IPS DF 19.7 (cell line): ENCODE data around the gene ZGRF1.
"Not testable (repeated sequence)": the region's sequence is repeated elsewhere in the genome, so short reads cannot be mapped to it uniquely, and the experiment has no call there.

Experiments
- DNase-seq: peaks from one replicate; pipeline ENCODE4 v3.0.0-alpha.2; 2013; ENCODE audit warnings: low read depth, low spot score

The ZGRF1 gene

GRCh38 chr4:112636688-112637551 is at the start of gene ZGRF1, which contains the start of gene LARP7:
Gene ZGRF1 (minus strand): TSS chr4:112636909. CDS start chr4:112633176, 3,733 bp downstream.
Gene LARP7 (plus strand): TSS chr4:112637143. CDS start chr4:112644670, 7,527 bp downstream.
- DNase-seq: peak; percentile 96

- DNase-seq: no peak
Measured at GRCh38 chr4:112680996-112681395, 44.3 kb upstream of the ZGRF1 start.

- DNase-seq: no peak
Measured at GRCh38 chr4:112677519-112678091, 40.9 kb upstream of the ZGRF1 start.

- DNase-seq: no peak
Measured at GRCh38 chr4:112674376-112674775, 37.7 kb upstream of the ZGRF1 start.

GRCh38 chr4:112673686-112674085 is 37.0 kb upstream of the ZGRF1 start:
- no peak for DNase-seq

- DNase-seq: no peak
Measured at GRCh38 chr4:112673076-112673475, 36.4 kb upstream of the ZGRF1 start.

- DNase-seq: no peak
Measured at GRCh38 chr4:112668131-112668530, 31.4 kb upstream of the ZGRF1 start.

- DNase-seq: no peak
Measured at GRCh38 chr4:112664611-112665010, 27.9 kb upstream of the ZGRF1 start.

GRCh38 chr4:112656115-112656514 is 19.4 kb upstream of the ZGRF1 start:
- not testable (repeated sequence) for DNase-seq

GRCh38 chr4:112655270-112655669 is 18.6 kb upstream of the ZGRF1 start:
- DNase-seq: no peak

- peak; percentile 94 for DNase-seq
Measured at GRCh38 chr4:112652216-112652615, 15.5 kb upstream of the ZGRF1 start.

- no peak for DNase-seq
Measured at GRCh38 chr4:112651641-112652040, 14.9 kb upstream of the ZGRF1 start.

- DNase-seq: no peak
Measured at GRCh38 chr4:112650332-112650731, 13.6 kb upstream of the ZGRF1 start.

- no peak for DNase-seq
Measured at GRCh38 chr4:112649055-112649408, 12.3 kb upstream of the ZGRF1 start.

GRCh38 chr4:112648263-112649054 is 11.8 kb upstream of the ZGRF1 start:
- peak; percentile 96 for DNase-seq

- no peak for DNase-seq
Measured at GRCh38 chr4:112647785-112648184, 11.1 kb upstream of the ZGRF1 start.

- DNase-seq: no peak
Measured at GRCh38 chr4:112646632-112647537, 10.2 kb upstream of the ZGRF1 start.

- DNase-seq: peak; percentile 92
Measured at GRCh38 chr4:112645541-112646329, 9.0 kb upstream of the ZGRF1 start.

GRCh38 chr4:112644595-112645535 is 8.2 kb upstream of the ZGRF1 start:
- not testable (repeated sequence) for DNase-seq
